GM19455 (cell line): ENCODE data around the gene ISYNA1.

Experiments used
- ATAC-seq: cut with Tn5 transposase; IDR thresholded peaks from one replicate; pipeline ENCODE4 v1.9.1; 2021; ENCODE audit not compliant: unreplicated experiment

Gene ISYNA1

GRCh38 chr19:18397242-18398202 is 40.4 kb downstream of the ISYNA1 start, which contains the start of gene LRRC25:
Gene LRRC25, minus strand, starts transcription at chr19:18397622. Its CDS starts 659 bp downstream, at chr19:18396963.
- ATAC-seq: no peak

- ATAC-seq: no peak
Measured at GRCh38 chr19:18396471-18397241, 41.3 kb downstream of the ISYNA1 start.

GRCh38 chr19:18393836-18394235 is 44.1 kb downstream of the ISYNA1 start:
- no peak for ATAC-seq

GRCh38 chr19:18392926-18393325 is 45.0 kb downstream of the ISYNA1 start:
- no peak for ATAC-seq

- ATAC-seq: no peak
Measured at GRCh38 chr19:18392417-18392816, 45.5 kb downstream of the ISYNA1 start.

- no peak for ATAC-seq
Measured at GRCh38 chr19:18391509-18392075, 46.3 kb downstream of the ISYNA1 start.

- no peak for ATAC-seq
Measured at GRCh38 chr19:18390065-18390907, 47.6 kb downstream of the ISYNA1 start.

- ATAC-seq: no peak
Measured at GRCh38 chr19:18389726-18390064, 48.2 kb downstream of the ISYNA1 start.

- no peak for ATAC-seq
Measured at GRCh38 chr19:18388960-18389725, 48.8 kb downstream of the ISYNA1 start.

- peak; percentile 49 for ATAC-seq
Measured at GRCh38 chr19:18388100-18388959, 49.6 kb downstream of the ISYNA1 start.

- ATAC-seq: no peak
Measured at GRCh38 chr19:18386543-18387271, 51.2 kb downstream of the ISYNA1 start.

- ATAC-seq: no peak
Measured at GRCh38 chr19:18385675-18386542, 52.0 kb downstream of the ISYNA1 start, which contains the start of gene GDF15. Gene GDF15, plus strand, starts transcription at chr19:18386158. Its CDS starts 32 bp downstream, at chr19:18386190.

- no peak for ATAC-seq
Measured at GRCh38 chr19:18385359-18385674, 52.6 kb downstream of the ISYNA1 start.

- ATAC-seq: no peak
Measured at GRCh38 chr19:18384775-18385174, 53.2 kb downstream of the ISYNA1 start.
